ENCODE measurements around the gene TMEM171.

- TF ChIP-seq CTCF (IDR thresholded peaks at IDR 0.05) = no peak
- no peak for TF ChIP-seq EZH2 (IDR thresholded peaks at IDR 0.05; ENCODE audit: borderline replicate concordance, insufficient read depth, low read depth, low read length, poor library complexity, severe bottlenecking)
These were observed 26.0 kb upstream of the TMEM171 start for GRCh38 chr5:73094415-73094814.

Measured in B cell (primary cell).